Spleen (tissue), 7 donors: ENCODE measurements around the gene LSAMP.

ENCODE experiments used
- CTCF ChIP-seq, 11 experiments: fragments of 200-600 bp in 7 of 11; fragments of 450-650 bp in 4 of 11; sonication (generic) in 4 of 11; IDR thresholded peaks in 8 of 11; conservative IDR thresholded peaks in 3 of 11; 1 replicate in 7 of 11; 2 replicates in 4 of 11; pipeline versions ENCODE4 v1.4.0 to v1.8.0; 2016 to 2021; ENCODE audit warnings: antibody characterized with exemption in 11 of 11, inconsistent platforms in 4 of 11, mild to moderate bottlenecking in 1 of 11
- POLR2A ChIP-seq, 3 donors: fragments of 450-650 bp; IDR thresholded peaks; one replicate each; pipeline ENCODE4 v1.5.1; 2017; ENCODE audit warnings: antibody characterized with exemption in 3 of 3, mild to moderate bottlenecking in 1 of 3
- POLR2AphosphoS5 ChIP-seq, 3 donors: sonication (generic); formaldehyde crosslinking; IDR thresholded peaks; one replicate each; pipeline ENCODE4 v1.5.1; 2017; ENCODE audit warnings: antibody characterized with exemption in 3 of 3
- donor health status: DM: no; HTN: no; CAD: no; lungs with moderate emphysema.
- donor health status: DM: no; HTN: no; CAD: no.
- donor health status: DM: no; HTN: no; CAD: no.

GRCh38 chr3:116001151-116001621 is 444.1 kb downstream of the LSAMP start:
- TF ChIP-seq POLR2A (IDR thresholded peaks at IDR 0.05) (no peak), POLR2AphosphoS5 (IDR thresholded peaks at IDR 0.05) (no peak), CTCF (IDR thresholded peaks at IDR 0.05 in 8 of 11, conservative IDR thresholded peaks at IDR 0.05 in 3 of 11) (no peak)
